HT1080 (cell line): Measurements from ENCODE around the gene GALNT2. TPM values are rescaled to one million over a fixed set of nuclear protein-coding genes. Genes with fewer than 3 reads are reported as not detected.

Source experiments
- DNase-seq: peaks from one replicate; pipeline ENCODE4 v3.0.0-alpha.2; 2015; ENCODE audit warnings: low read depth
- total RNA-seq: library from RNA; depleted of rRNA; stranded (reverse); fragments of >200 nt; shearing (Covaris generic); gene quantifications from 2 replicates; pipeline ENCODE4 v1.2.3, GENCODE V29; 2014

The GALNT2 gene
- total RNA-seq, 1 experiment from 2014 or later: 67.0 TPM

- DNase-seq: no peak
Observed at GRCh38 chr1:230271300-230272035, 204.4 kb downstream of the GALNT2 start.

- no peak for DNase-seq
Observed at GRCh38 chr1:230272557-230272956, 205.5 kb downstream of the GALNT2 start.

GRCh38 chr1:230273141-230273710 is 206.2 kb downstream of the GALNT2 start:
- DNase-seq: no peak

- DNase-seq: no peak
Observed at GRCh38 chr1:230274254-230274653, 207.2 kb downstream of the GALNT2 start.

- DNase-seq: no peak
Observed at GRCh38 chr1:230276401-230276800, 209.4 kb downstream of the GALNT2 start.

- DNase-seq: no peak
Observed at GRCh38 chr1:230277201-230278025, 210.4 kb downstream of the GALNT2 start.

GRCh38 chr1:230278376-230278775 is 211.3 kb downstream of the GALNT2 start:
- no peak for DNase-seq

- DNase-seq: no peak
Observed at GRCh38 chr1:230278871-230279582, 212.0 kb downstream of the GALNT2 start.

- DNase-seq: no peak
Observed at GRCh38 chr1:230279583-230279945, 212.5 kb downstream of the GALNT2 start.

GRCh38 chr1:230280054-230280795 is 213.2 kb downstream of the GALNT2 start:
- no peak for DNase-seq

- no peak for DNase-seq
Observed at GRCh38 chr1:230280906-230281413, 213.9 kb downstream of the GALNT2 start.

- no peak for DNase-seq
Observed at GRCh38 chr1:230281556-230281955, 214.5 kb downstream of the GALNT2 start.

GRCh38 chr1:230282157-230282556 is 215.1 kb downstream of the GALNT2 start:
- no peak for DNase-seq

- DNase-seq: no peak
Observed at GRCh38 chr1:230283678-230284077, 216.6 kb downstream of the GALNT2 start.

GRCh38 chr1:230284891-230285290 is 217.9 kb downstream of the GALNT2 start:
- DNase-seq: no peak

- DNase-seq: no peak
Observed at GRCh38 chr1:230285351-230285750, 218.3 kb downstream of the GALNT2 start.

GRCh38 chr1:230286166-230286889 is 219.3 kb downstream of the GALNT2 start:
- no peak for DNase-seq

- no peak for DNase-seq
Observed at GRCh38 chr1:230286890-230287269, 219.8 kb downstream of the GALNT2 start.

- no peak for DNase-seq
Observed at GRCh38 chr1:230287674-230288315, 220.8 kb downstream of the GALNT2 start.
